OCI-LY7 (cell line): Measurements from ENCODE around the gene DNAI2. TPM values are rescaled to one million over a fixed set of nuclear protein-coding genes. Genes with fewer than 3 reads are reported as not detected.

ENCODE experiments used
- BruUV-seq: library from RNA; stranded (reverse); fragments of 400-500 nt; replicated peaks from 2 replicates; lab custom pipeline; 2021; lab: Mats Ljungman, UMichigan
- CTCF ChIA-PET: fragments of 300-600 bp; sonication (Branson Sonifier 250); formaldehyde crosslinking; loops from one replicate; lab custom pipeline; 2022; ENCODE audit warnings: antibody characterized with exemption; ENCODE audit not compliant: unreplicated experiment; lab: Charles Lee
- POLR2A ChIA-PET: fragments of 300-600 bp; sonication (Branson Sonifier 250); formaldehyde crosslinking; loops from one replicate; lab custom pipeline; 2022; ENCODE audit warnings: antibody characterized with exemption; lab: Charles Lee
- DNase-seq: peaks from one replicate; pipeline ENCODE4 v3.0.0-alpha.2; 2015; ENCODE audit warnings: low spot score
- H2AFZ ChIP-seq: fragments of 200-600 bp; sonication (generic), shearing (Covaris generic); 2 replicates; pipeline ENCODE4 v1.6.1; 2014; ENCODE audit warnings: mild to moderate bottlenecking, antibody characterized with exemption, low read length, moderate library complexity
- H3K27ac ChIP-seq: fragments of 200-600 bp; sonication (generic); 2 replicates; pipeline ENCODE4 v1.5.1; 2014; ENCODE audit warnings: mixed run types, low read depth, mild to moderate bottlenecking, moderate library complexity, low read length, inconsistent platforms; ENCODE audit not compliant: poor library complexity, severe bottlenecking
- H3K36me3 ChIP-seq: fragments of 200-600 bp; sonication (generic); 2 replicates; pipeline ENCODE4 v1.6.1; 2014; ENCODE audit warnings: mild to moderate bottlenecking, antibody characterized with exemption, low read length, moderate library complexity, mixed read lengths; ENCODE audit not compliant: insufficient read depth
- H3K4me1 ChIP-seq: fragments of 200-600 bp; sonication (generic); 2 replicates; pipeline ENCODE4 v1.5.1; 2014; ENCODE audit warnings: mild to moderate bottlenecking, low read length; ENCODE audit not compliant: insufficient read depth, poor library complexity, severe bottlenecking
- H3K4me2 ChIP-seq: fragments of 200-600 bp; sonication (generic); 2 replicates; pipeline ENCODE4 v1.6.1; 2014; ENCODE audit warnings: mild to moderate bottlenecking, low read length
- H3K4me3 ChIP-seq: fragments of 200-600 bp; sonication (generic); 2 replicates; pipeline ENCODE4 v1.5.1; 2014; ENCODE audit warnings: mild to moderate bottlenecking, low read depth, low read length; ENCODE audit not compliant: poor library complexity, severe bottlenecking
- H3K79me2 ChIP-seq: fragments of 200-600 bp; sonication (generic); 2 replicates; pipeline ENCODE4 v1.6.1; 2016; ENCODE audit warnings: low read depth, mild to moderate bottlenecking, low read length, moderate library complexity, mixed read lengths; ENCODE audit not compliant: insufficient read depth
- H3K9me2 ChIP-seq: fragments of 200-600 bp; sonication (generic); 2 replicates; pipeline ENCODE4 v1.6.1; 2016; ENCODE audit warnings: mild to moderate bottlenecking, low read length, mixed read lengths; ENCODE audit not compliant: insufficient read depth
- H3K9me3 ChIP-seq: fragments of 200-600 bp; sonication (generic); 2 replicates; pipeline ENCODE4 v1.6.1; 2014; ENCODE audit warnings: mild to moderate bottlenecking, mixed run types, low read length, mixed read lengths
- H4K20me1 ChIP-seq: fragments of 200-600 bp; sonication (generic); 2 replicates; pipeline ENCODE4 v1.6.1; 2014; ENCODE audit warnings: mild to moderate bottlenecking, antibody characterized with exemption, low read length, moderate library complexity, mixed read lengths; ENCODE audit not compliant: insufficient read depth
- EZH2phosphoT487 ChIP-seq: fragments of 200-600 bp; sonication (generic); IDR thresholded peaks from 2 replicates; pipeline ENCODE4 v1.6.1; 2018; ENCODE audit warnings: low read depth, borderline replicate concordance, mild to moderate bottlenecking, mixed run types, antibody characterized with exemption, low read length, moderate library complexity, mixed read lengths
- intact Hi-C: fragments of 100-400 bp; cut with micrococcal nuclease; formaldehyde crosslinking; loops from one replicate; pipeline ENCODE4 v1.10.0; 2022; ENCODE audit not compliant: unreplicated experiment
- total RNA-seq, 2 experiments: library from RNA; depleted of rRNA in 1 of 2; stranded (reverse); fragments of >200 nt in 1 of 2; shearing (Covaris generic) in 1 of 2; gene quantifications; 2 replicates each; pipeline ENCODE4 v1.2.3, GENCODE V29; 2014 to 2022
- TF ChIP-seq, protein P1 (sequence below): fragments of 200-600 bp; sonication (generic); conservative IDR thresholded peaks from 2 replicates; pipeline ENCODE4 v1.5.1; 2014; ENCODE audit warnings: mild to moderate bottlenecking, antibody characterized with exemption, low read length, moderate library complexity, mixed read lengths

The DNAI2 gene
- total RNA-seq, 2 experiments from 2014 or later = not detected

DNA sequence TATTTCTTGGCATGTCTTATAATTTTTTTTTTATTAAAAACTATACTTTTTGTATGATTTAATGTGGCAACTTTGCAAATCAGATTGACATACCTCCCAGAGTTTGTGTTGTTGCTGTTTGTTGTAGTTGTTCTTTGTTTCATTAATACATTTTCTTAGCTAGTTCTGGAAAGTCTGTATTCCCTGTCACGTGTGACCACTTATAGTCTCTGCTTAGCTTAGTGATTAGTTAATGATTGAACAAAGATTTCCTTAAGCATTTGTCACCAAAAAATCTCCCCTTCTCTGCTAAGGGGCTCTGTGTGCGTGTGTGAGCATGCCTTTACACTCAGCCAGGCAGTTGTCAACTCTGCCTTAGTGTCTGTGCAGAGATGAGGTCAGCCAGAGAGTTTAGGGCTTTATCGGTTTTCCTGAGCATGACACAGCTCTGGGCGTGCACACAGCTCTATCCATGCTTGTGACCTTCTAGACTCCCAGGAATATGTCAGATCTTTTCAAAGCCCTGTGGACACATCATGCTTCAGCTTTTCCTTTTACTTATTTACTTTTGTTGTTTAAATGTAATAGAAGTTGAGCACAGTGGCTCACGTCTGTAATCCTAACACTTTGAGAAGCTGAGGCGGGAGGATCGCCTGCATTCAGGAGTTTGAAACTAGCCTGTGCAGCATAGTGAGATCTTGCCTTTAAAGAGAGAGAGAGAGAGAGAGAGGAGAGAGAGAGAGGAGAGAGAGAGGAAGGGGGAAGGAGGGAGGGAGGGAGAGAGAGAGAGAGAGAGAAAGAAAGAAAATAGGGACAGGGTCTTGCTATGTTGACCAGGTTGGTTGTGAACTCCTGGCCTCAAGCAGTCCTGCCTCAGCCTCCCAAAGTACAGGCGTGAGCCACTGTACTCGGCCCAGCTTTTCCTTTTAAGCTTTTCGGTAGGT lies 21.9 kb downstream of the DNAI2 start:
- Histone ChIP-seq H3K4me1 (no peaks in the 10 kb centered on the region), H3K4me3 (no peak overlapping the region), H3K36me3 (no peaks in the 10 kb centered on the region), H3K27ac (no peak overlapping the region), H4K20me1 (no peaks in the 10 kb centered on the region), H3K9me2 (no peaks in the 10 kb centered on the region), H3K4me2 (no peak overlapping the region), H3K9me3 (no peaks in the 10 kb centered on the region), H2AFZ (no peak overlapping the region), H3K79me2 (no peaks in the 10 kb centered on the region)
- TF ChIP-seq, protein P1, sequence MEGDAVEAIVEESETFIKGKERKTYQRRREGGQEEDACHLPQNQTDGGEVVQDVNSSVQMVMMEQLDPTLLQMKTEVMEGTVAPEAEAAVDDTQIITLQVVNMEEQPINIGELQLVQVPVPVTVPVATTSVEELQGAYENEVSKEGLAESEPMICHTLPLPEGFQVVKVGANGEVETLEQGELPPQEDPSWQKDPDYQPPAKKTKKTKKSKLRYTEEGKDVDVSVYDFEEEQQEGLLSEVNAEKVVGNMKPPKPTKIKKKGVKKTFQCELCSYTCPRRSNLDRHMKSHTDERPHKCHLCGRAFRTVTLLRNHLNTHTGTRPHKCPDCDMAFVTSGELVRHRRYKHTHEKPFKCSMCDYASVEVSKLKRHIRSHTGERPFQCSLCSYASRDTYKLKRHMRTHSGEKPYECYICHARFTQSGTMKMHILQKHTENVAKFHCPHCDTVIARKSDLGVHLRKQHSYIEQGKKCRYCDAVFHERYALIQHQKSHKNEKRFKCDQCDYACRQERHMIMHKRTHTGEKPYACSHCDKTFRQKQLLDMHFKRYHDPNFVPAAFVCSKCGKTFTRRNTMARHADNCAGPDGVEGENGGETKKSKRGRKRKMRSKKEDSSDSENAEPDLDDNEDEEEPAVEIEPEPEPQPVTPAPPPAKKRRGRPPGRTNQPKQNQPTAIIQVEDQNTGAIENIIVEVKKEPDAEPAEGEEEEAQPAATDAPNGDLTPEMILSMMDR = no peak
- TF ChIP-seq EZH2phosphoT487 = no peak
- intact Hi-C loops = no loop called here
- ChIA-PET POLR2A (interaction anchor here (0.6 kb wide), 1 partner anchor 1125 kb away, joined by 7 read pairs; no protein-coding TSS in a partner anchor), CTCF (no interaction called here)
- no TSS peak for BruUV-seq
- DNase-seq = no peak

DNA sequence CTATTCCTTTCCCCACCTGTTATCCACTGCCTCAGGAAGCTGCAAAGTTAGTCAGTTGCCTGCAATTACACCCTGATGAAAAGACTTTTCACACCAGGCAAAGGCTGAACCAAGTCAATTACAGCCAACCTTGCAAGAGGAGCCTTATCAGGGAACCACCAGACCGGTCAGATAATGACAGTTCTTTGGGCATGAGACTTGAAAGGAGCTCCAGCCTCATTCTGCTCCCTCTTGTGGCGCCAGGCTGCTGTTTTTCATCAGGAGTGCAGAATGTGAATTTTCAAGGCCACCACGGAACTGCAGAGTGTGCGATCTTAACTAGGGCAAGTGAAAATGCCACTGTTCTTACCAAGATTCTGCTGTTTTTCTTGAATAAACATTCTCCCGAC lies 22.5 kb downstream of the DNAI2 start:
- DNase-seq = peak; percentile 39
- H3K4me3 ChIP-seq = no peak overlapping the region
- no peak overlapping the region for H2AFZ ChIP-seq
- TF ChIP-seq EZH2phosphoT487 = no peak
- TF ChIP-seq, protein P1 = peak; percentile 70
- no peak overlapping the region for H3K27ac ChIP-seq
- no peaks in the 10 kb centered on the region for H4K20me1 ChIP-seq
- no peaks in the 10 kb centered on the region for H3K79me2 ChIP-seq
- ChIA-PET CTCF (no interaction called here), POLR2A (interaction anchor here (0.6 to 0.7 kb wide), 2 partner anchors 10 to 1125 kb away, joined by 4 to 7 read pairs; no protein-coding TSS in a partner anchor)
- H3K9me3 ChIP-seq = no peaks in the 10 kb centered on the region
- H3K9me2 ChIP-seq = no peaks in the 10 kb centered on the region
- no TSS peak for BruUV-seq
- no peak overlapping the region for H3K4me2 ChIP-seq
- H3K4me1 ChIP-seq = no peaks in the 10 kb centered on the region
- intact Hi-C loops = no loop called here
- no peaks in the 10 kb centered on the region for H3K36me3 ChIP-seq

DNA sequence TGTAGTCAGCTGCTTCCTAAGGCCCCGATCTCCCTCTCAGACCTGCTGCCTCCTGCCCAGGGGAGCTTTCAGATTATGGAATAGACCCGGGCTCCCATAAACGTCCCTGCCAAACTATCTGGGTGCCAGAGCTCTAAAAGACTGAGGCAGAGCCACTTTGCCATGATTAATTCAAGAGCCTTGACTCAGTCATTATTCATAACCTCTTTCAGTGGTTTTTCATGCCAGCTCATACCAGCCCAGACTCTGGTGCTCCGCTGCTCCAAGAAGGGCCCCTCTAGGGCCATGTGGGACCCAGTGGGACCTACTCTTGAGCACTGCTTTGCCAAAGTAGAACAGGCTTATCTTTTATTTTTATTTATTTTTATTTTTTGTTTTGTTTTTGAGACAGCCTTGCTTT lies 23.9 kb downstream of the DNAI2 start:
- Histone ChIP-seq H3K9me3 (no peaks in the 10 kb centered on the region), H4K20me1 (no peaks in the 10 kb centered on the region), H3K9me2 (no peaks in the 10 kb centered on the region), H3K36me3 (no peaks in the 10 kb centered on the region), H3K4me1 (no peaks in the 10 kb centered on the region), H2AFZ (no peak overlapping the region), H3K79me2 (no peaks in the 10 kb centered on the region), H3K4me2 (no peak overlapping the region), H3K4me3 (no peak overlapping the region), H3K27ac (no peak overlapping the region)
- POLR2A ChIA-PET = no interaction called here
- intact Hi-C loops = no loop called here
- DNase-seq = no peak
- no peak for TF ChIP-seq EZH2phosphoT487
- TF ChIP-seq, protein P1 = no peak
- CTCF ChIA-PET = no interaction called here
- BruUV-seq = no TSS peak
